ENCODE data around the gene GPC5. TPM values are rescaled to one million over a fixed set of nuclear protein-coding genes. Genes with fewer than 3 reads are reported as not detected.

GPC5 gene
- total and polyA plus RNA-seq, 9 donors: 0.10 to 1.5 (median 0.38) TPM

DNA sequence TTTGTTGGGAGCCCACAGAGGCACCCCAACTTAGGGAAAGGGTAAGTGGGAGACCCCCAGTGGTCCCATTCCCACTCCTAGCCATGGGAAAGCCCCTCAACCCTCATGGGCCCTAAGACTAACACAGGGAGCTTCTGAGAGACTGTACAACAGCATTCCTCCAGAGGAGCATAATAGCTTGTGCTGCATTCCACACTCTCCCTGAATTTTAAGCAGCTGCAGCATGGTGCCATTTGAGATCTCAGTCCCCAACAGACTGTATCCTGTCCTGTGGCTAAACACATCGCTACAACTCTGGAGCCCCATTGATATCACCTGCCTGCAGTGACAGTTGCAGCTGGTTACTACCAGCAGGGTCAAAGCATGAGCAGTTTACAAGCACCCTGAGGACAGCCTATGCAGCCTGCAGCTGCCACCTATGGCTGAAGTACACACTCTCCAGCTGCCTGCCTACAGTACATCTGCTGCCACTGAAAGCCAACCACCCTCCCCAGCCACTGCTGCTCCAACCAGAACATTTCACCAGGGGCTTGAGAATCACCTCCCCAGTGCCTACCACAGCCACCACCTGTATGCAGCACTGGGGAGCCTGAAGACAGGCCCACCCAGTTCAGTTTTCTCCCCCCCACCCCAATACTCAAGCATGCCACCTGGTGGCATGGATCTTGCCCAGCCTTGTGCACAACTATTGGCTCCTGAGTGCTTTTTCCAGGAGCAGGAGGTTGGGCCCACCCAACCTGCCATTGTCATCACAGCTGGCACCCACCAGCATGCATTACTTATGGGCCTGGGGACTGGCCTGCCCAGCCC is 557.3 kb downstream of the GPC5 start:
- H3K4me3 ChIP-seq: no peak overlapping the region
- TF ChIP-seq POLR2A (IDR thresholded peaks at IDR 0.05) (no peak), EP300 (IDR thresholded peaks at IDR 0.05) (no peak)
- TF ChIP-seq, protein P1, sequence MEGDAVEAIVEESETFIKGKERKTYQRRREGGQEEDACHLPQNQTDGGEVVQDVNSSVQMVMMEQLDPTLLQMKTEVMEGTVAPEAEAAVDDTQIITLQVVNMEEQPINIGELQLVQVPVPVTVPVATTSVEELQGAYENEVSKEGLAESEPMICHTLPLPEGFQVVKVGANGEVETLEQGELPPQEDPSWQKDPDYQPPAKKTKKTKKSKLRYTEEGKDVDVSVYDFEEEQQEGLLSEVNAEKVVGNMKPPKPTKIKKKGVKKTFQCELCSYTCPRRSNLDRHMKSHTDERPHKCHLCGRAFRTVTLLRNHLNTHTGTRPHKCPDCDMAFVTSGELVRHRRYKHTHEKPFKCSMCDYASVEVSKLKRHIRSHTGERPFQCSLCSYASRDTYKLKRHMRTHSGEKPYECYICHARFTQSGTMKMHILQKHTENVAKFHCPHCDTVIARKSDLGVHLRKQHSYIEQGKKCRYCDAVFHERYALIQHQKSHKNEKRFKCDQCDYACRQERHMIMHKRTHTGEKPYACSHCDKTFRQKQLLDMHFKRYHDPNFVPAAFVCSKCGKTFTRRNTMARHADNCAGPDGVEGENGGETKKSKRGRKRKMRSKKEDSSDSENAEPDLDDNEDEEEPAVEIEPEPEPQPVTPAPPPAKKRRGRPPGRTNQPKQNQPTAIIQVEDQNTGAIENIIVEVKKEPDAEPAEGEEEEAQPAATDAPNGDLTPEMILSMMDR (IDR thresholded peaks at IDR 0.05): no peak
- H3K4me1 ChIP-seq (ENCODE audit: insufficient read depth): no peaks in the 10 kb centered on the region
- 92 to 100% (median 98%) methylated on average over 1 of the region's 1 CpG for WGBS, 3 donors
- H3K36me3 ChIP-seq: no peaks in the 10 kb centered on the region
- no peaks in the 10 kb centered on the region for H3K9me3 ChIP-seq
- H3K27me3 ChIP-seq: no peaks in the 10 kb centered on the region
- DNase-seq: no peak
- H3K27ac ChIP-seq: no peak overlapping the region
- intact Hi-C loops (cut with DNase I): no loop called here

DNA sequence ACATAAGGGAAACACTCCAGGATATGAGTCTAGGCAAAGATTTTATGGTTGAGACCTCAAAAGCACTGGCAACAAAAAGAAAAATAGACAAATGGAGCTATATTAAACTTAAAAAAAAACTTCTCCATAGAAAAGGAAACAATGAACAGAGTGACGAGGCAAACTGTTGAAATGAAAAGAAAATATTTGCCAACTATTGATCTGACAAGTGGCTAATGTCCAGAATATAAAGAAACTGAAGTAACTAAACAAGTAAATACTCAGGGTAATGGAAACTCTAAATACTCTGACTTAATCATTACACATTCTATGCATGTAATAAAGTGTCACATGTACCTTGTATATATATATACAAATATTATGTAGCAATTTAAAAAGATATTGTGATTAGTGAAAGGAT is 562.5 kb downstream of the GPC5 start:
- Histone ChIP-seq H3K4me3 (no peak overlapping the region), H3K27ac (no peak overlapping the region), H3K36me3 (no peaks in the 10 kb centered on the region), H3K4me1 (ENCODE audit: insufficient read depth) (no peaks in the 10 kb centered on the region), H3K9me3 (no peaks in the 10 kb centered on the region), H3K27me3 (no peaks in the 10 kb centered on the region)
- intact Hi-C loops (cut with DNase I): no loop called here
- no peak for TF ChIP-seq EP300 (IDR thresholded peaks at IDR 0.05)
- TF ChIP-seq POLR2A (IDR thresholded peaks at IDR 0.05): no peak
- TF ChIP-seq, protein P1 (IDR thresholded peaks at IDR 0.05): no peak
- DNase-seq: no peak
- 46 to 54% (median 53%) methylated on average over 1 of the region's 1 CpG for WGBS, 3 donors

DNA sequence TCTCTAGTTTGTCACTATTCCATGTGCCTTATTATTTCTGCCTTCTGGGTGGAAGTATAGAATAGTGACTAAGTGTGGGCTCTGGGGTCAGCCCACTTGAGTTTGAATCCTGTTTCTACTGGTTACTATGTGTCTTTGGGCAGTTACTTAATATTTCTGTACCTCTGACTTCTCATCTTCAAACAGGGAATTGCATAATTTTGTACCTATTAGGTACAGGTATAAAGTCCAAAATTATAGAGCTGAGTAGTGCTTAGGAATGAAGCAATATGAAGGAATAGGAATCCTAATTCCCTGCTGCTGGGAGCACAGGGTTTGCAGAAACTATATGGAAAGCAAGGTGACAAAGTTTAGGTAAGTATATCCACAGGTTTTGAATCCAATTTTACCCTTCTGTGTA is 564.5 kb downstream of the GPC5 start:
- TF ChIP-seq EP300 (IDR thresholded peaks at IDR 0.05) (no peak), POLR2A (IDR thresholded peaks at IDR 0.05) (no peak)
- TF ChIP-seq, protein P1 (IDR thresholded peaks at IDR 0.05): no peak
- no peak for DNase-seq
- H3K4me3 ChIP-seq: no peak overlapping the region
- no peaks in the 10 kb centered on the region for H3K9me3 ChIP-seq
- H3K4me1 ChIP-seq (ENCODE audit: insufficient read depth): no peaks in the 10 kb centered on the region
- H3K27me3 ChIP-seq: no peaks in the 10 kb centered on the region
- no peaks in the 10 kb centered on the region for H3K36me3 ChIP-seq
- H3K27ac ChIP-seq: no peak overlapping the region
- intact Hi-C loops (cut with DNase I): no loop called here

DNA sequence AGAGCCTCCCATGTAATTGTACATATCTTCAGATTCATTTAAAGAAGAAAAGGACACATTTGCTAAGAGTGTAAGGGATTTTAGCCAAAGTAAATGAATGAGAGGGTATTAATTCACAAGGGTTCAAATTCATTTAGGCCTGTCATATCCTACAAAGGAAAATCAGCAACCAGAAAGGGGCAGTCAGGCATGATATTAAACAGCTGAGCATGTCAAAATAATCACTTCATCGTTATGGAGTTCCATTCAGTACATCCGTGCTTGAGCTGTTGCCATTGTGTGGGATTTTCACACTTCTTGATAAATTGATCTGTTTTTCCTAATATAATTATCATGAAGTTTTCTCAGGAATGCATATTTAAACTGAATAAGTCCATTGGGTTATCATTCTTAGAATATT is 567.1 kb downstream of the GPC5 start:
- H3K36me3 ChIP-seq: no peaks in the 10 kb centered on the region
- no peaks in the 10 kb centered on the region for H3K9me3 ChIP-seq
- no peak for DNase-seq
- no peaks in the 10 kb centered on the region for H3K4me1 ChIP-seq (ENCODE audit: insufficient read depth)
- H3K27ac ChIP-seq: no peak overlapping the region
- H3K4me3 ChIP-seq: no peak overlapping the region
- intact Hi-C loops (cut with DNase I): no loop called here
- H3K27me3 ChIP-seq: no peaks in the 10 kb centered on the region
- WGBS, 3 donors: 49 to 66% (median 61%) methylated on average over 2 of the region's 2 CpGs
- TF ChIP-seq EP300 (IDR thresholded peaks at IDR 0.05) (no peak), POLR2A (IDR thresholded peaks at IDR 0.05) (no peak)
- TF ChIP-seq, protein P1 (IDR thresholded peaks at IDR 0.05): no peak

Data from ovary (tissue), 9 donors.